ENCODE measurements around the gene ENTPD8.

GRCh38 chr9:137395666-137396010 is 45.5 kb downstream of the ENTPD8 start:
- TF ChIP-seq CTCF (IDR thresholded peaks at IDR 0.05): no peak
- no peak for TF ChIP-seq POLR2A (IDR thresholded peaks at IDR 0.05)
- no peak for TF ChIP-seq EP300 (IDR thresholded peaks at IDR 0.05)

Measured in gastroesophageal sphincter (tissue), 3 donors.